GM10248 (cell line): Measurements from ENCODE around the gene PLPP3.

ENCODE experiments used
- CTCF ChIA-PET: fragments of 300-600 bp; sonication (Branson Sonifier 250); formaldehyde crosslinking; extraction: SDS; loops from one replicate; lab custom pipeline; 2021; ENCODE audit warnings: antibody characterized with exemption; lab: Yijun Ruan, JAX
- POLR2A ChIA-PET: fragments of 350-650 bp; sonication (Branson Sonifier 250); formaldehyde crosslinking; extraction: SDS; loops from one replicate; lab custom pipeline; 2020; ENCODE audit warnings: antibody characterized with exemption; lab: Yijun Ruan, JAX
- DNase-seq: peaks from one replicate; pipeline ENCODE4 v3.0.0; 2012; ENCODE audit errors: extremely low spot score
- TF ChIP-seq, protein P1 (sequence below): IDR thresholded peaks from 2 replicates; pipeline ENCODE4 v1.5.1; 2012; ENCODE audit warnings: mild to moderate bottlenecking, low read depth; ENCODE audit errors: extremely low read depth, missing control alignments, control extremely low read depth

The PLPP3 gene

DNA sequence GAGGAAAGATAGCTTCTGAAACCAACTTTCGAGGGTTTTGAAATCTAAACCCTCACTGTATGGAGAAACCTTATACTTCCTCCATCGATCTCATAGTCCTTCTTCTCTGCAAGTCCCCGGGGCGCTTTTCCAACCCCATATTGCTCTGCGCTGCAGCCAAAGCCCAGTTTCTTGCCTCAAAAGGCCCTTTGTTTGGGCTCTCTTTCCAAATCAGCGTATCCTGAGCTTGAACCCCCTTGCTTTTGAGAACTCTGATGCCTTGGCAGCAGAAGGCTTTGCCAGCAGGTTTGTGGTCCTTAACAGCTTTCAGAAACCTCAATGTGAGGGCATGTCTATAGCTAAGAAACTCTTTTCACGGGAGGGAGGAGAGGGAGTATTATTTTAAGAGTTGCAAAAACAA lies 21.6 kb downstream of the PLPP3 start:
- POLR2A ChIA-PET = no interaction called here
- TF ChIP-seq, protein P1, sequence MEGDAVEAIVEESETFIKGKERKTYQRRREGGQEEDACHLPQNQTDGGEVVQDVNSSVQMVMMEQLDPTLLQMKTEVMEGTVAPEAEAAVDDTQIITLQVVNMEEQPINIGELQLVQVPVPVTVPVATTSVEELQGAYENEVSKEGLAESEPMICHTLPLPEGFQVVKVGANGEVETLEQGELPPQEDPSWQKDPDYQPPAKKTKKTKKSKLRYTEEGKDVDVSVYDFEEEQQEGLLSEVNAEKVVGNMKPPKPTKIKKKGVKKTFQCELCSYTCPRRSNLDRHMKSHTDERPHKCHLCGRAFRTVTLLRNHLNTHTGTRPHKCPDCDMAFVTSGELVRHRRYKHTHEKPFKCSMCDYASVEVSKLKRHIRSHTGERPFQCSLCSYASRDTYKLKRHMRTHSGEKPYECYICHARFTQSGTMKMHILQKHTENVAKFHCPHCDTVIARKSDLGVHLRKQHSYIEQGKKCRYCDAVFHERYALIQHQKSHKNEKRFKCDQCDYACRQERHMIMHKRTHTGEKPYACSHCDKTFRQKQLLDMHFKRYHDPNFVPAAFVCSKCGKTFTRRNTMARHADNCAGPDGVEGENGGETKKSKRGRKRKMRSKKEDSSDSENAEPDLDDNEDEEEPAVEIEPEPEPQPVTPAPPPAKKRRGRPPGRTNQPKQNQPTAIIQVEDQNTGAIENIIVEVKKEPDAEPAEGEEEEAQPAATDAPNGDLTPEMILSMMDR = no peak
- CTCF ChIA-PET = interaction anchor here (1.4 to 2.0 kb wide), 2 partner anchors 11 to 13 kb away, joined by 3 to 5 read pairs; no protein-coding TSS in a partner anchor
- no peak for DNase-seq

DNA sequence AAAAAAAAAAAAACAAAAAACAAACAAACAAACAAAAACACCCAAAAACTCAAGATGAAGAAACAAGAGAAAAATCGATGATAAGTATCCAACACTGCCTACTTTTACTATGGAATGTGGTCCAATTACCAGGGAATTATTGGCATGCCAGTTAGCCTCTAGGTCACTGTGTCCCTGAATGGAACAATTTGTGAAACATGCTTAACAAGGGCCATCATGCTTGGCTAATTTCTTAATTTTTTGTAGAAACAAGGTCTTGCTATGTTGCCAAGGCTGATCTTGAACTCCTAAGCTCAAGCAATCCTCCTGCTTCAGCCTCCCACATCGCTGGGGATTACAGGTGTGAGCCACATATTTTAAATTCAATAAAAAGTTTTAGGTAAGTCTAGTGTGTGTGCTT lies 23.9 kb downstream of the PLPP3 start:
- TF ChIP-seq, protein P1 = no peak
- no peak for DNase-seq
- CTCF ChIA-PET = no interaction called here
- POLR2A ChIA-PET = no interaction called here

DNA sequence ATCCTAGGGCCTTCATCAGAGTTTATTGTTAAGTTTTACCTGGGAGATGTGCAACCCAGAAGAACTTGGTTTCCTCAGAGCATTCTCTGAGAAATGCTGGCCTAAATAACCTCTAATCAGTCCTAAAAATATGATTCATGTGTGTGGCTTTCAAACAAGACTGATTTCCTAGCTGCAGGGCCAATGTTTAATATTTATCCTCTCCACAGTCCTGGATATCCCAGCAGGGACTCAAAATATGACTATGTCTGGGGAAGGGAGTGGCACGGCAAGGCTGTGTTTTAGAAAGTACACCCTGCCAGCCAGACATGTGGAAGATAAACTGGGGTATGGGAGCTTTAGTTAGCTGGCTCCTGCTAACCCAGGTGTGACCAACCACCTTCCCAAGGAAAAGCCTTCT lies 26.3 kb downstream of the PLPP3 start:
- CTCF ChIA-PET = no interaction called here

DNA sequence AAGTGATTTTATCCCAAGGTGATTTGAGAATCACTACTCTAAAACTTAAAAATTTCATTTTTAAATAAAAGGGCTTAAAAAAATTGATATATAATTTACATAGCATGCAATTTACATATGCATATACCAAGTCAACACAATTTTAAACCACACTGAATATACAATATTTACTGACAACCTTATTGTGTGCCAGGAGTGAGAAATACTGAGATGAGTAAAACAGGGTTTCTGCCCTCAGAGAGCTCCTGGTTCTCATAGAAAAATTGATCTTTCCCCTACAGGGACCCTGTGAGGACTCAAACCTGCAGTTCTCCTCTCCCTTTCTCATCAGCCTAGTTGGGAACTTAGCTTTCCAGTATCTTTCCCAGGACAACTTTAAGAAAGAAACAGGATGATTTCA lies 27.0 kb downstream of the PLPP3 start:
- ChIA-PET POLR2A (no interaction called here), CTCF (no interaction called here)
- TF ChIP-seq, protein P1 = no peak
- DNase-seq = no peak

More for the DNA sequence above, 26.3 kb downstream of the PLPP3 start:
- POLR2A ChIA-PET = no interaction called here
- no peak for DNase-seq
- TF ChIP-seq, protein P1 = no peak

DNA sequence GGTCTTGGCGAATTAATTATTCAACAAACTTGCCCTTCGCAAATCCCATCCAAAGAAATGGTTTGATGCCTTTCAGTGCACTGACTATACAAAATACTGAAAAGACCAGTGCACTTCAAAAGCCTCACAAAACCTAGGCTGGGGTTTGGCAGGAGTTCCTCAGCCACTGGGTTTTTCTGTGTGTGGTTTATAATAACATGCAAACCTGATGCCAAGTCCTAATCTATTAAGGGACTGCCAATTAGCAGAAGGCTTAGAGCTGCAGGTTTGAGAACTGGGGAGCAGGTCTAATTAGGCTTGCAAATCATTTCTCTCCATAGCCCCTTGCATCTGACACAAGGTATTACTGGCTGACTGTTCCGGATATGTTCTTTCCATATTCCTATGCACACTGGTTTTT lies 27.7 kb downstream of the PLPP3 start:
- TF ChIP-seq, protein P1 = no peak
- POLR2A ChIA-PET = no interaction called here
- CTCF ChIA-PET = interaction anchor here (1.1 kb wide), 1 partner anchor 25 kb away, joined by 3 read pairs; no protein-coding TSS in a partner anchor
- no peak for DNase-seq

DNA sequence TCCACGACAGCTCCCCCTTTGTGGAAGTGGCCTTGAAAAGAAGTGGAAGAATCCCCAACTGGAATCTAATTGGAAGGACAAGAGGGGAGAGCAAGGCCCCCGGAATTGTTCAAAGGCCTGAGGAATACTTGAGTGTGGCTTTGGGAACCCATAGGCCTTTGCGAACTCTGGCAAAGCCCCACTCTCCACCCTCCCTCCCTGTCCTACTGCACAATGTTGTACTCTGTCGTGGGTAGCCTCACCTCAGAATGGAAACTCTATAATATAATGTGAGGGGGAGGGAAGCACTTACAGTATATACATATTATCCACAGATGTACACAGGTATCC lies 28.5 kb downstream of the PLPP3 start:
- TF ChIP-seq, protein P1 = no peak
- ChIA-PET CTCF (interaction anchor here (1.1 kb wide), 1 partner anchor 26 kb away, joined by 3 read pairs; no protein-coding TSS in a partner anchor), POLR2A (no interaction called here)
- no peak for DNase-seq
